ENCODE measurements around the gene STAT3.
"Not testable (repeated sequence)": the region's sequence is repeated elsewhere in the genome, so short reads cannot be mapped to it uniquely, and the experiment has no call there.

STAT3 gene

GRCh38 chr17:42322382-42323267 is 65.6 kb downstream of the STAT3 start:
- TF ChIP-seq CTCF (IDR thresholded peaks at IDR 0.05; ENCODE audit: low read depth, low read length, missing control alignments): peak; percentile 100
- DNase-seq (ENCODE audit: extremely low read depth, low read depth): peak; percentile 86
- H3K4me3 ChIP-seq (replicated peaks; ENCODE audit: low read depth, low read length): no peak overlapping the region

- TF ChIP-seq CTCF (IDR thresholded peaks at IDR 0.05; ENCODE audit: low read depth, low read length, missing control alignments): no peak
- no peak for DNase-seq (ENCODE audit: extremely low read depth, low read depth)
- H3K4me3 ChIP-seq (replicated peaks; ENCODE audit: low read depth, low read length): no peak overlapping the region
These were observed 66.7 kb downstream of the STAT3 start for GRCh38 chr17:42321555-42321954.

GRCh38 chr17:42317967-42318366 is 70.3 kb downstream of the STAT3 start:
- H3K4me3 ChIP-seq (replicated peaks; ENCODE audit: low read depth, low read length); DNase-seq (ENCODE audit: extremely low read depth, low read depth): not testable (repeated sequence)

DNA sequence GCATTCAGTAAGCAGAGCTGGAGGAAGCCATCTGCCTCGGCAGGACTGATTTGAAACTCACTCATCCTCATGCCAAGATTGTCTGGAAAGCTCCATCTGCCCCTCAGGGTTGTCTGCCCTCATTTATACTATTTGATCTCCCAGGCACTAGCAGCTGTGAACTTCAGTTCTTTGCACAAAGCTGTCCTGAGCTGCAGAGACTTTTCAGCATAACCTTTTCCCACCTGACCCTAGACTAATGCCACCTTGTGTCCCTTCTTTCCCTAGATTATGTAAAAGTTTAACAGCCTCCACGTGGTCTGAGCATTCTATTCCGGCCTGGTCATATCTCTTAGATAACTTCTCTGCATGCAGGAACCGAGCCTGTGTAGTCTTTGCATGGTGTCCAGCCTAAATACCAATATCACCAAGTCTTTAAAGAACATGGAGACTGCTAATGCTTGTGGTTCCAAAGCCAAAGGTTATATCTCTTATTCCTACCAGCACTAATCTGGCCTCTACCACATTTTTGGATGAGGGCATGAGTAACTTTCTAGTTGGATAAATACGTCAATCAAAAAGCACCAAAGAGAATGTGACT is 70.9 kb downstream of the STAT3 start:
- H3K4me3 ChIP-seq (replicated peaks; ENCODE audit: low read depth, low read length): no peak overlapping the region
- TF ChIP-seq CTCF (IDR thresholded peaks at IDR 0.05; ENCODE audit: low read depth, low read length, missing control alignments): no peak
- no peak for DNase-seq (ENCODE audit: extremely low read depth, low read depth)

GRCh38 chr17:42316755-42317154 is 71.5 kb downstream of the STAT3 start:
- DNase-seq (ENCODE audit: extremely low read depth, low read depth): no peak
- no peak for TF ChIP-seq CTCF (IDR thresholded peaks at IDR 0.05; ENCODE audit: low read depth, low read length, missing control alignments)
- no peak overlapping the region for H3K4me3 ChIP-seq (replicated peaks; ENCODE audit: low read depth, low read length)

- no peak overlapping the region for H3K4me3 ChIP-seq (replicated peaks; ENCODE audit: low read depth, low read length)
- DNase-seq (ENCODE audit: extremely low read depth, low read depth): no peak
- no peak for TF ChIP-seq CTCF (IDR thresholded peaks at IDR 0.05; ENCODE audit: low read depth, low read length, missing control alignments)
These were observed 72.7 kb downstream of the STAT3 start for GRCh38 chr17:42315402-42316156.

Data from HFF-Myc (cell line).